ENCODE data around the gene NR2C2AP.

DNA sequence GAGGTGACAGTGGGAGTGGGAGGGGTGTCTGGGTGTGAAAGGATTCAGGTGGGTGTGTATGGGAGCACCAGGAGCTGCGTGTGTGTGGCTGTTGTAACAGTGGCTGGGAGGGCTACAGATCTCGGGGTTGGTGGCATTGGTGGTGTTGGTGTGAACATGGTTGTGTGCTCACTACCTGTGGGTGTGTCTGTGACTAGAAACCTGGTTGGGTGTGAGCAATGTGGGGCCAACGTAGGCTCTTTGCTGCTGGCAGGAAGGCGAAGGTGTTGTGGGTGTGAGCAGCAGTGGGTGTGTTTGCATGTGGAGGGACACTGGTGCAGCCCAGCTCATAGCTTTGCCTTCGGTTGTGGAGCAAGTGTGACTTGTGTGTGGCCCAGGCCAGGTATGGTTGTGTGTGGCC is 3.7 kb upstream of the NR2C2AP start:
- TF ChIP-seq POLR2AphosphoS5 (IDR thresholded peaks at IDR 0.05; ENCODE audit: borderline replicate concordance, low read depth, low read length) (no peak), EZH2 (IDR thresholded peaks at IDR 0.05) (no peak), FOXP2 (optimal IDR thresholded peaks at IDR 0.05; ENCODE audit: control extremely low read depth, extremely low read length, insufficient read depth) (no peak)

Data from SK-N-MC (cell line).